Activated naive CD8-positive, alpha-beta T cell (primary cell): ENCODE data around the gene HIVEP3.

Experiments used
- H3K27ac Mint-ChIP-seq: one replicate; pipeline ENCODE4 v1.8.0; 2021; ENCODE audit warnings: mixed read lengths
- H3K27me3 Mint-ChIP-seq: one replicate; pipeline ENCODE4 v1.8.0; 2021; ENCODE audit warnings: mixed read lengths
- H3K36me3 Mint-ChIP-seq: one replicate; pipeline ENCODE4 v1.8.0; 2021; ENCODE audit warnings: mixed read lengths
- H3K4me1 Mint-ChIP-seq: one replicate; pipeline ENCODE4 v1.8.0; 2021; ENCODE audit warnings: low read depth, mixed read lengths
- H3K4me3 Mint-ChIP-seq: one replicate; pipeline ENCODE4 v1.8.0; 2021; ENCODE audit warnings: mild to moderate bottlenecking, mixed read lengths
- H3K9me3 Mint-ChIP-seq: one replicate; pipeline ENCODE4 v1.8.0; 2021; ENCODE audit warnings: low read depth, mixed read lengths

HIVEP3 gene

DNA sequence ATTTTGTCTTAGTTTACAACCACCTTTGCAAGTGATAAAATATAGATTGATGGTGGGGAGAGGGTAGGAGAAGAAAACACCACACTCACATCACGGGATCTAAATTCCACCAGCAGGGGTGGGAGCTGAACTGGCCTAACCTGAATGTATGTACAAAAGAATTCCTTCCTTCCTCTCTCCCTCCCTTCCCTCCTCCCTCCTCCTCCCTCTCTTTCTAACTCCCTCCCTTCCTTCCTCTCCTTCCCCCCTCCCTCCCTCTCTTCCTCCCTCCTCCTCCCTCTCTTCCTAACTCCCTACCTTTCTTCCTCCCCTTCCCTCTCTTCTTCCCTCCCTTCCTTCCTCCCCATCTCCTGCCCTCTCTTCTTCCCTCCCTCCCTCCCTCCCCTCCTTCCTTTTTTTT, 40.2 kb downstream of the HIVEP3 start:
- Mint-ChIP-seq H3K9me3 (no peaks in the 10 kb centered on the region), H3K27ac (no peak overlapping the region), H3K36me3 (no peaks in the 10 kb centered on the region)

GRCh38 chr1:41876576-41877445, 41.9 kb downstream of the HIVEP3 start:
- Mint-ChIP-seq H3K9me3 (no peaks in the 10 kb centered on the region), H3K36me3 (no peaks in the 10 kb centered on the region), H3K27me3 (no peaks in the 10 kb centered on the region), H3K4me3 (no peak overlapping the region), H3K4me1 (peaks cover 9% of the 10 kb centered on the region), H3K27ac (no peak overlapping the region)

More for the DNA sequence above, 40.2 kb downstream of the HIVEP3 start:
- peaks cover 17% of the 10 kb centered on the region for H3K4me1 Mint-ChIP-seq
- no peak overlapping the region for H3K4me3 Mint-ChIP-seq
- no peaks in the 10 kb centered on the region for H3K27me3 Mint-ChIP-seq

DNA sequence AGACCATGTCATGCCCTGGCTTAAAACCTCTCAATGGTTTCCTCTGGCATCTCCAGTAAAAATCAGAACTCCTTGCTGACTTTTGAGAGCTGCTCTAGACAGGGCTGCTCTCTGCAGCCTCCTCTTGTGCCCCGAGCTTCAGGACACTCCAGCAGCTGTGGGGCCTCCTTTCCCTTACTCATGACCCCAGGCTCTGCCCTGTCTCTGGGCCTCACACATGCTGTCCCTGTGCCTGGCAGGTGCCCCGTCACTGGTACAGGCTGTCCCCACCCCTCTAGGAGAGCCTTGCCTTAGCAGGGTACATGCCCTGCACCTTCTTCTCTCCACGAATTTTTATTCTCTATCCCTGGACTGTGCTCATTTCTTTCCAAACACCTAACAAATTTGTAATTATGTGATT, 43.2 kb downstream of the HIVEP3 start:
- Mint-ChIP-seq H3K27me3 (no peaks in the 10 kb centered on the region), H3K9me3 (no peaks in the 10 kb centered on the region), H3K4me3 (no peak overlapping the region), H3K27ac (no peak overlapping the region), H3K36me3 (no peaks in the 10 kb centered on the region), H3K4me1 (peaks cover 15% of the 10 kb centered on the region)

- Mint-ChIP-seq H3K27me3 (no peaks in the 10 kb centered on the region), H3K27ac (no peak overlapping the region), H3K9me3 (no peaks in the 10 kb centered on the region), H3K36me3 (no peaks in the 10 kb centered on the region), H3K4me1 (peaks cover 20% of the 10 kb centered on the region), H3K4me3 (no peak overlapping the region)
Observed at GRCh38 chr1:41874903-41875411, 43.8 kb downstream of the HIVEP3 start.

DNA sequence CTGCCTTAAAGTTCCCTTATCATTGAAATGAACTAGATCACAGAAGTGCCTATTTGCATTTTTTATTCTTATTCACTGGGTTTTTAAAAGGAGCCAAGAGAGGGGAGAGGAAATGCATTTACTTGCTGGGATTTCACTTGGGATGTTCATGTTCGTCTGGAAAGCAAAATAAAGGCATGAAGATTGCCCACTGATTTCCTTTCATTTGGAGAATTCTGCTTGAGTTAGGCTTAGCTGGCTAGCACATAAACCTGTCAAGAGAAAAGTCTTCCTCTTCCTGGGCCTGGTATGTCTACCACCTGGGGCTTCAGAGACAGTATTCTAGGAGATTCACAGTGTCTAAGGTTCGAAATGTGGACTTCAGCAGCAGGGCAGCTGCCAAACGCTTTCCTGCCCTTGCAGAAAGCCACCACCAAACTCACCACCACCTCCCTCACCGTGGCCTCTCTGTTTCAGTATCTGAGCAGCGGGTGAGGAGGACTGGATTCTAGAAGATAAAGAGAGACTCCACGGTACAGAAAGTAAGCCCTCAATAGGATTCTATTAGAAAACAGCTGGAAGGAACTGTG, 44.5 kb downstream of the HIVEP3 start:
- Mint-ChIP-seq H3K9me3 (no peaks in the 10 kb centered on the region), H3K27ac (no peak overlapping the region), H3K36me3 (no peaks in the 10 kb centered on the region), H3K4me1 (peaks cover 25% of the 10 kb centered on the region), H3K27me3 (no peaks in the 10 kb centered on the region), H3K4me3 (no peak overlapping the region)

DNA sequence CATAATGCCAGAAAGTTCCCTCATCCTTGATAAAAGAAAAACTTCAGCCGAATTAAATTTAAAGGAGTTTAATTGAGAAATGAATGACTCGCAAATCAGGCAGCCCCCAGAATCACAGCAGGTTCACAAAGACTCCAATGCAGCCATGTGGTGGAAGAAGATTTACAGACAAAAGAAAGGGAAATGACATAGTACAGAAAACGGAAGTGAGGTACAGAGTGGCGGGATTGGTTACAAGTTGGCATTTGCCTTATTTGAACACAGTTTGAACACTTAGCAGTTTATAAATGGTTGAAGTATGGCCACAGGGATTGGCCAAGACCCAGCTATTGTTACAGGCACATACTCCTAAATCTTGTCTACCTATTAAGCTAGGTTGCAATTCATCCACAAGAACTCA, 46.6 kb downstream of the HIVEP3 start:
- Mint-ChIP-seq H3K4me3 (no peak overlapping the region), H3K27ac (no peak overlapping the region), H3K9me3 (no peaks in the 10 kb centered on the region), H3K27me3 (no peaks in the 10 kb centered on the region), H3K36me3 (no peaks in the 10 kb centered on the region), H3K4me1 (peaks cover 40% of the 10 kb centered on the region)

GRCh38 chr1:41870076-41870562, 48.6 kb downstream of the HIVEP3 start:
- no peaks in the 10 kb centered on the region for H3K9me3 Mint-ChIP-seq
- H3K27ac Mint-ChIP-seq = no peak overlapping the region
- H3K4me1 Mint-ChIP-seq = peaks cover 39% of the 10 kb centered on the region
- H3K36me3 Mint-ChIP-seq = no peaks in the 10 kb centered on the region
- H3K4me3 Mint-ChIP-seq = no peak overlapping the region
- H3K27me3 Mint-ChIP-seq = no peaks in the 10 kb centered on the region

GRCh38 chr1:41868241-41868998, 50.3 kb downstream of the HIVEP3 start:
- H3K27ac Mint-ChIP-seq = peak overlapping the region; percentile 18
- H3K36me3 Mint-ChIP-seq = no peaks in the 10 kb centered on the region
- H3K4me1 Mint-ChIP-seq = peaks cover 41% of the 10 kb centered on the region

GRCh38 chr1:41866285-41866684, 52.4 kb downstream of the HIVEP3 start:
- Mint-ChIP-seq H3K27ac (no peak overlapping the region), H3K9me3 (no peaks in the 10 kb centered on the region), H3K36me3 (no peaks in the 10 kb centered on the region), H3K4me1 (peaks cover 57% of the 10 kb centered on the region), H3K27me3 (no peaks in the 10 kb centered on the region), H3K4me3 (no peak overlapping the region)

More at GRCh38 chr1:41868241-41868998, 50.3 kb downstream of the HIVEP3 start:
- no peaks in the 10 kb centered on the region for H3K9me3 Mint-ChIP-seq
- no peaks in the 10 kb centered on the region for H3K27me3 Mint-ChIP-seq
- no peak overlapping the region for H3K4me3 Mint-ChIP-seq

DNA sequence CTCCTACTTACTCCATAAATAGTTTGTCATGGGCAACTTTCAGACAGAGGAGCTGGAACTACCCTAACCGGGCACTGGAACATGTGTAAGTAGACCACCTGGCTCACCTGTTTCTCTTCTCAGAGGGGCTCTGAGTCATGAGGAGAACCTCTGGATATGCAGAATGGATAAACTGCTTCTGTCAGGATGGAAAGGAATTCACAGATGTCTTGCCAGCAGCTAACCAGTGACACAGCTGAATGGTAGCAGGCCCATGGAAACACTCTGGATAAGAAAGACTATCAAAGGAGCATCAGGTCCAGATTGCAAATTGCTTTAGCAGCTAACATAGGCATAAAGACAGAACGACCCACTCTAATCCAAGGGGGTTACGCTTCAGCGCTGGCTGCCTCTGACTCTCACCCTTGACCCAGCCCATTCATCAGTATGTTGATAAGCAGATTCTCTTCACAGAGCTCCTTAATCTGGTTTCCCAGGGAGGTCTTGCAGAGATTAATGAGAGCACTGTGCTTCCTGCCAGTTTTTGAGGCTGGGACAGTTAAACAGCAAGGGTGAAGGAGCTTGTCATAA, 54.2 kb downstream of the HIVEP3 start:
- Mint-ChIP-seq H3K36me3 (no peaks in the 10 kb centered on the region), H3K4me1 (peaks cover 55% of the 10 kb centered on the region), H3K27ac (no peak overlapping the region)

DNA sequence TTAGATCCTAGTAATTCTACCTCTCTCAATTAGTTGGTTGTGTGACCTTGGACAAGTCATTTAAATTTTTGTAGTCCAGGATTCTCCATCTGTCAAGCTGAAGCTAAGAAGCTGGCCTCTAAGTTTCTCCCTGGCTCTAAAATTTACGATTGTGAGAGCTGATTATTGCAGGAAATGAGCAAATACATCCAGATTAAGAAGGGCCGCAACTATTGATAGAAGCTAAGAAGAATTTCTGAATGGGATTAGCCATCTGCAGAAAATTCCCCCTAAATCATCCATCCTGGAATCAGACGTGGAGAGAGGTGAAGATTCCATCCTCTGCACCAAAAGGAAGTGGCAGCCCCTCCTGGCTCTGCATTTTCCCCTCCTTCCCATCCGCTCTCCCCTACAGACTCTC, 55.0 kb downstream of the HIVEP3 start:
- Mint-ChIP-seq H3K36me3 (no peaks in the 10 kb centered on the region), H3K27ac (peak overlapping the region; percentile 91), H3K4me1 (peaks cover 48% of the 10 kb centered on the region), H3K9me3 (no peaks in the 10 kb centered on the region), H3K27me3 (no peaks in the 10 kb centered on the region), H3K4me3 (no peak overlapping the region)

More for the DNA sequence above, 54.2 kb downstream of the HIVEP3 start:
- Mint-ChIP-seq H3K4me3 (no peak overlapping the region), H3K27me3 (no peaks in the 10 kb centered on the region), H3K9me3 (no peaks in the 10 kb centered on the region)

DNA sequence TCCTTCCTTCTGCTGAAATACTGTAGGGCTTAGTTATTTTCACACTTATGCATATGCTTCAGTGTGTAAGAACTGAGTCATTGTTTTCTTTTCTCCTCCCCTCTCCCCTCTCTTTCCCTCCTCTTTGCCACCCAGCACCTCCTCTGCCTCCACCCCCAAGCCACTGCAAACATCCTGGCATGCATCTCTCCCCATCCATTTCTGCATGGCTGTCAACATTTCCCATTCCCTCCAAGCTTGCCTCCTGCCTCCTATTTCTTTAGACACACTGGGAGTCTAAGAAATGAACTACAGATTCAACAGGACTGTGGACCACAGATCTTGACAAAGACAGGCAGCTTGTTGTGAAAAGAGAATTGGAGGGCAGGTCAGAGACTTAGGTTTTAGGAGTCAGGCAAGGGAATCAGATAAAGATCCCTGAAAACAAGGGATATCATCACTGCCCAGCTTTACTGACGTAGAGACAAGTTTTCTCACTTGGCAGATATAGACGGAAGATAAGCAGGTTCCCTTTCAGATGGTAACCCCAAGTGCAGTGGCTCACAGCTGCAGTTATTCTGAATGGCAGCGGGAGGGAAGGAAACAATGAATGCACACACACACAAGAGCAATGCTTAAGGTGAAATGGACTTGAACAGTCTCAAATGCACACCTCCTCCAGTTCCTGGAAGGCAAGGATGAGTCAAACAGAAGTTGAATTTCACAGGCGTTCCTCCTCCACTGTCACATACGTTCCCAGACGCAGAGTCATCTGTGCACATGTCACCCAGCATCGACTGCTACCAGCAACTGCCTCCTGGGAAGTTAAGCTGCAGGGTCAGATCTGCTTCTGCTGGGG, 56.1 kb downstream of the HIVEP3 start:
- H3K36me3 Mint-ChIP-seq = peaks cover 4% of the 10 kb centered on the region
- no peaks in the 10 kb centered on the region for H3K27me3 Mint-ChIP-seq
- H3K9me3 Mint-ChIP-seq = no peaks in the 10 kb centered on the region
- H3K4me3 Mint-ChIP-seq = peak overlapping the region; percentile 38
- peaks cover 39% of the 10 kb centered on the region for H3K4me1 Mint-ChIP-seq
- H3K27ac Mint-ChIP-seq = peak overlapping the region; percentile 91

GRCh38 chr1:41861535-41862383, 57.0 kb downstream of the HIVEP3 start:
- Mint-ChIP-seq H3K9me3 (no peaks in the 10 kb centered on the region), H3K36me3 (peaks cover 7% of the 10 kb centered on the region), H3K4me1 (peaks cover 38% of the 10 kb centered on the region), H3K27ac (peak overlapping the region; percentile 91), H3K4me3 (peak overlapping the region; percentile 38), H3K27me3 (no peaks in the 10 kb centered on the region)
